NCI-H82 treated with DMSO at 0.1 percent for 48 hours (cell line): ENCODE measurements around the gene CTXND1.
"Not testable (repeated sequence)": the region's sequence is repeated elsewhere in the genome, so short reads cannot be mapped to it uniquely, and the experiment has no call there.

Experiments
- DNase-seq: peaks from one replicate; lab custom pipeline; 2025; ENCODE audit not compliant: unreplicated experiment; lab: John Stamatoyannopoulos, UW

CTXND1 gene

DNA sequence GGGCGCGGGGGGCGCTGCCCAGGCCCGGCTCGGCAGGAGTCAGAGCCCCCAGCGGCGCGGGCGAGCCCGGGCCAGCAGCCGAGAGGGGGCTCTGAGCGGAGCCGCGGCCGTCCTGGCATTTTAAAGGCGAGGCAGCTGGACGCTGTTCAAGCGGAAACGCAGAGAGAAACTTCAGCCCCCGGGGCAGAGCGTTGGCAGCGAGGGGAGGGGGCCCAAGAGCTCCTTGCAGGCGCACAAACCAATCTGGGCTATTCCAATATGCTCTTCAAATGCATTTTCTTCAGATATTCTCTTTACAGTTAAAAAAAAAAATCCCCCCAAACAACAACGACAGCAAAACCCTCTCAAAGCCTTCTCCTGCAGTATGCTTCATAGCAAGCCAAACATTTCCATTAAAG, at the start of gene CTXND1:
TSS of gene CTXND1 (minus strand) at position 93 of the 398 bp plus-strand sequence. CDS start 50,264 bp downstream, outside the sequence.
- DNase-seq = no peak

GRCh38 chr15:80301472-80301871, 49.5 kb upstream of the CTXND1 start:
- DNase-seq = no peak

- not testable (repeated sequence) for DNase-seq
Observed at GRCh38 chr15:80295777-80296176, 43.8 kb upstream of the CTXND1 start.

DNA sequence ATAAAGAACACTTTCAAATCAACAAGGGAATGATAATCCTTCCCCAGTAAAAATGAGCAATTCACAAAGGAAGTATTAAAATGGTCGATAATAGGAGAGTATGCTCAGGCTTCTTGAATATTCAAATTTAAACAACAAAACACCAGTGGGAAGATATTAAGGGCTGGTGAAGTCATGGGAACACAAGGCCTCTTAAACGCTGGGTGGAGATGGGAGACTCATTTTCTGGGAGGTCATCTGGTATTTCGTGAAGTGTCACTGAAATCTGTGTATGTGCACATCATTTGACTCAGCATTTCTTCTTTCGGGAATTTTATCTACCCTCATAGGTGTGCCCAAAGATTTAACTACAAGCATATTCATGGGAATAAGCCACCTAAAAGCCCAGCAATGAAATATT, 40.1 kb upstream of the CTXND1 start:
- DNase-seq = no peak

DNA sequence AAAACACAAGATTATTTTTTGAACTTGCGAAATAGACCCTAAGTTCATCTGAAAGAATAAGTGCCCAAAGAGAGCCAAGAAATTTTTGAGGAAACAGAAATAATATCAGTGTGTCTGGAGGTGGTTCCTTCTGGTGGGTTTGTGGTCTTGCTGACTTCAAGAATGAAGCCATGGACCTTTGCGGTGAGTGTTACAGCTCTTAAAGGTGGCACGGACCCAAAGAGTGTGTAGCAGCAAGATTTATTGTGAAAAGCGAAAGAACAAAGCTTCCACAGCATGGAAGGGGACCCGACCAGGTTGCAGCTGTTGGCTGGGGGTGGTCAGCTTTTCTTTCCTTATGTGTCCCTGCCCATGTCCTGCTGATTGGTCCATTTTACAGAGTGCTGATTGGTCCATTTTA, 38.9 kb upstream of the CTXND1 start:
- DNase-seq = not testable (repeated sequence)

DNA sequence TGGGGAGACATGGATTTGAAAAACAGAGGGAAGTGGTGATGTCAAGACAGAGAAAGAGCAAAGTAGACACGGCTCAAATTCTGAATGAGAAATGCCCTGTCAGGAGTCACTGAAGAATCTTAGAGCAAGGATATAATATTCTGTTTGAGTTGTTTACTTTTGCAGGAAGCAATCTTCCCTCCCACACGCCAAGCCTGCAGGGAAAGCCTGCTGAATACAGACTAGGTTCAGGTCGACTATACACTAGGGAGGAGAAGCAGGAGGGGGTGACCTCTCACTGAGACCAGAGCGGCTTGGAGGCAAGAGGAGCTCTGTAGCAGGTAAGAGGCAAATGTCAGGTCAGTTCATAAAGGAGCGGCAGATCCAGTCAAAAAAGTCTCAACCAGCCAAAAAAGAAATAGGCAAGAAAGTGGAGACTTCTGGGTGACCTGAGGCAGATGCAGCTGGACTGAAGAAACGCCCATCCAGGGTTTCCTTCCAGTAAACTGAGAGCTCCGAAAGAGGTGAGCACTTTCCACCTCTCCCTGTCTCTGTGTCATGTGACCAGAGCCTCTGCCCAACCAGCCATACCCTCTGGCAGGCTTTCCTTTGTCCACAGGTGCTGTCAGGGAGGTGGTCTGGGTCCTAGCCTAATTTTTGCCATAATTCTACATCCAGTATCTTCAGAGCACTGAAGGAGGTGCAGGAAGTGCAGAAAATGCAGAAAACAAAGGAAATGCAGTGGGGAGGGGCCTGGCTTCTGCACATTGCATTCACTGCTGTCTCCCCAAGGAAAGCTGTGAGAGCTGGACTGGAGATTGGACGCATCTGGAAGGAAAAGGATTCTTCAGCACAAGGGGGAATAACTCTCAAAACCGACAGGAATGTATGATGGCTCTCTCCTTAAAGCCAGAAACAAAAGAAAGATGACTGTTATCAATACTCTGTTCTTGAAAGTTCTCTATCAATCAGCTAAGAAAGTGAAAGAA, 37.8 kb upstream of the CTXND1 start:
- no peak for DNase-seq

DNA sequence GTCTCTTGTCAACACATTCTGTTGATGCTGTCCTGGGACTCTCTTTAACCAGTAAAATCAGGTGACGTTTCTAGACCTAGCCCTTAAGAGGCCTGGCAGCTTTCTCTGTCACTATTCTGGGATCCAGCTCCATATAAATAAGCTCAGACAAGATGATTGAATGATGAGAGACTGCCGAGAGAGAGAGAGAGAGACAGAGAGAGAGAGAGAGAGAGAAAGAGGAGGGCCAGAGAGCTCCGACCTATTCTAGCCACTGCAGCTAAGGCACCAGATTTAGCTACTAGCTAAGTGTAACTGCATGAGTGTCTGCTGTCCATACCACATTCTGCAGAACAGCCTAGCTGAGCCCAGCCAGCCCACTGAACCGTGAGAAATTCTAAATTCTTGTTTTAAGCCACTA, 36.1 kb upstream of the CTXND1 start:
- no peak for DNase-seq

DNA sequence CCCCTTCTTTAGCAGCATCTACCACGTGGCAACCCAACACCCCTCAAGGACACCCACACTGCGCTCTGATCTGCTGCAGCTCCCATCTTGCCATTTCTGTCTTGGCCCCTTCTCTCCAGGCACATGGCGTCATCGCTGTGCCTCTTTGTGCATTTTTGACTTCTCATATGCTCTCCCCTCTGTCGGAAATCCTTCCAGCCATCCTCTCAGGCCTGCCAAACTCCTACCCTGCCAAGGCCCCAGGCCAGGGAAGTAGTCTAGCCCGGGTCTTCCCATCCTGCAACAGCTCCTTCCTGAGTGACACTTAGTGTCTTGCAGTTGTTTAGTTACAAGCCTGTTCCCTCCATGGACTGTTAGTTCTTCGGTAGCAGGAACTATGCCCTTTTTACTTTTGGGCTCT, 34.0 kb upstream of the CTXND1 start:
- no peak for DNase-seq

- no peak for DNase-seq
Observed at GRCh38 chr15:80285379-80285778, 33.4 kb upstream of the CTXND1 start.

GRCh38 chr15:80283531-80283930, 31.5 kb upstream of the CTXND1 start:
- no peak for DNase-seq

- no peak for DNase-seq
Observed at GRCh38 chr15:80277147-80277546, 25.1 kb upstream of the CTXND1 start.

DNA sequence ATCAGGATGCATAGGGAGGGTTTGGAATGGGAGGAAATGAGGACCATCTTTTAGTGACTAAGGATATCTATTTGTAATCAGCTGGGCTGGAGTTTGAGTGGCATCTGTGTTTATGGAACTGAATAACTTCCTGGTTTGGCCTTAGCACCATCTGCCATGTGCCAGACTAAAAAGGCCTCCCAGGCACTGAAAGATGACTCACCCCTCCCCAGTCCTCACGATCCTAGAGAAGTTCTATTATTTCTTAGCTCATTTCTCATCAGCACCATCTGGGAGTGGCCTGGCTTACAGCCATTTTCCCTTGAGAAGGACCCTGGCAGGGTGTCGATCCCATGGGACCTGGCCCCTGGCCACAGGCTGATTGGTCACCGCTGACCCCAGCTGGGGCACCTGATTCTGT, 23.9 kb upstream of the CTXND1 start:
- DNase-seq = no peak

- no peak for DNase-seq
Observed at GRCh38 chr15:80274996-80275395, 23.0 kb upstream of the CTXND1 start.

GRCh38 chr15:80274554-80274953, 22.5 kb upstream of the CTXND1 start:
- DNase-seq = no peak

DNA sequence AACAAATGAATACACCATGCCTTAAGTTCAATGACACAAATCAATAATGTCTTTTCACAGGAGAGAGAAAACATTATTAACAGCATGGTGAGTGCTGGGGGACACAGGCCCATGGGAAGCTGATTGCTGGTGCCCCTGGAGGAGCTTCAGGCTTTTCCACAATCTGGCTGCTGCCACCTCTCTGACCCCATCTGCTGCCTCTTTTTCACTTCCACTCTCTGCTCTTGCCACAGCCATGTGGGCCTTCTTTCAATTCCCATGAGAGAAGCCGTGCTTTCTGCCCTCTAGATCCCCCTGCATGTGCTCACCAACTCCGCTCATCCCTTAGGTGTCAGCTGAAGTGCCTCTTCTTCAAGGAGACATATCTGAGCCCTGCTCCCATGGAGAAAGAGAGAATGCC, 21.0 kb upstream of the CTXND1 start:
- no peak for DNase-seq

DNA sequence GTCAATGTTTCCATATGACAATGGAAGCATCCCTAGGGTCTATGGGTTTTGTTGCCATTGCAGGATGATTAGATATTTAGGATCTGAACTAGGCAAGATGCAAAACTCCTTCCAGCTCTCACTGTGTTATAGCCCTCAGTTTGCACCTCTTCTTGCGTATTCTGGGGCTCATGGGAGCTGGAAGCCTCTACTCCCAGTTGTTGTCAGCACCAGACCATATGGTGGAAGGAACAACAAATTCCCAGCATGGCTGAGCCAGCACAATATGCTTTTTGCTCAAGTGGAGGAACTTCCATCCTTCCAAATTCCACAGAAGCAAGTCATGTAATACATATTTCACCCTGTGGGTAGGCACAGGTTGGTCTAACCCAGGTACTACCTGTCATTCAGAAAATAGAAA, 18.5 kb upstream of the CTXND1 start:
- DNase-seq = no peak

DNA sequence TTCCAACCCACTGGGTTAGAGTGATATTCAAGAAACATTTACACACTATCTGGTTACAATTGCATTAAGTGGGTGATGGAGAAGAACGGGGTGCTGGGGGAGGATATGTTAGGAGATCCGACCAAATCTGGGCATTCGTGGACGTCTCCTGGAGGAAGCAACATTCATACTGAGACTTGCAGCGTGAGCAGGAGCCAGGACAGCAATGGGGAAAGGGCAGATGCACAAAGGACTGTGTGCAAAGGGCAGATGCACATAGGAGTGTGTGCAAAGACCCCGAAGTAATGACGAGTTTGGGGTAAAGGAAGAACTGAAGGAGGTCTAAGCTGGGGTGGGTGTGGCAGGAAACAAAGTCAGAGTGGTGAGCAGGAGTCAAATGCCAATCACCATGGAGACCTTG, 16.1 kb upstream of the CTXND1 start:
- DNase-seq = no peak

DNA sequence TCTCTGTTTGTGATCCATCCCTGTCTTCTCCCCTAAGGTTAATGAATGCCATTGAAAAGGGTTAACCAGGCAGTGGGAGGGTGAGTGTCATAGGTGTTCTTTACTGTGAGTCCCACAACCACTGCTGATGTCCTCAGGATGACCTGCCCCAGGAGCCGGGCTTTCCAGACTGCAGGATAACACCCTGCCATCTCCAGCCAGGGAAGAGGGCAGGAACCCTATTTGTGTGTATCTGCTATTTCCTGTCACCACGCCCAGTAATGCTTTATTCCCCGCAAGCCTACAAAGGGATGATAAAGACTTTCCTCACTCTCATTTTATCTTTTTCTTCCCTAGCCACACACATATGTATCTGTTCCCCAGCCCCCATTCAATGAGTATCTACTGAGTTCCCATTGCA, 15.6 kb upstream of the CTXND1 start:
- DNase-seq = no peak

DNA sequence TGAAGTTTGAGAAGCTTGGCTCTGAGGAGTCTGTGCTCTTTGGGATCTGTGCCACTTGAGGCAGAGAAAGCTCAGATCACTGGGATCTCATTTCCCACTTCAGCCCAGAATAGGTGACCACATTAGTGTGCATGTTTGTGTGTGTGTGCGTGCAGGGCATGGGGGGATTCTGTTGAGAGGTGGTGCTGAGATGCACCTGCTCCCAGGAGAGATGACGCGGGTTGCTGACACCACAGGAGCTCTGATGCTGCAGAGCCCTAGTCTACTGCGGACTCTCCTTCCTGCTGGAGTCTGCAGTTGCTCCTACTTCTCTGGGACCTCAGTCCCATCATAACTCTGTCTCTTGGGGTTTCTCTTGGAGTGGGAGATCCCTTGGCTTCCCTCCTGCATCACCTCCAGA, 14.7 kb upstream of the CTXND1 start:
- DNase-seq = no peak

DNA sequence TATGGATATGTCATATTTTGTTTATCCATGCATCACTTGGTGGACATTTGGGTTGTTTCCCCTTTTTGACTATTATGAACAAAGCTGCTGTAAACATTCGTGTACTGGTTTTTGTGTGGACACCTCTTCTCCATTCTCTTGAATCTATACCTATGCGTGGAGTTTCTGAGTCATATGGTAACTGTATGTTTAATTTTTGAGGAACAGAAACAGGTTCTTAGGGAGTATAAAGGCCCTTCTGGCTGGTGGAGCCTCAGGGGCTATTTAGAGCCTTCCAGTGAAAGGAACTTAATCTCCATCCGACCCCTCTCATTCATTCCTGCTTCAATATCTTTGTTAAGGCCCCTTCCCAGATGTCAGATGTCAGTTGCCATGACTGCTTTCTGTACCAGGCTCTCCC, 14.1 kb upstream of the CTXND1 start:
- no peak for DNase-seq

GRCh38 chr15:80265021-80265420, 13.0 kb upstream of the CTXND1 start:
- DNase-seq = no peak

DNA sequence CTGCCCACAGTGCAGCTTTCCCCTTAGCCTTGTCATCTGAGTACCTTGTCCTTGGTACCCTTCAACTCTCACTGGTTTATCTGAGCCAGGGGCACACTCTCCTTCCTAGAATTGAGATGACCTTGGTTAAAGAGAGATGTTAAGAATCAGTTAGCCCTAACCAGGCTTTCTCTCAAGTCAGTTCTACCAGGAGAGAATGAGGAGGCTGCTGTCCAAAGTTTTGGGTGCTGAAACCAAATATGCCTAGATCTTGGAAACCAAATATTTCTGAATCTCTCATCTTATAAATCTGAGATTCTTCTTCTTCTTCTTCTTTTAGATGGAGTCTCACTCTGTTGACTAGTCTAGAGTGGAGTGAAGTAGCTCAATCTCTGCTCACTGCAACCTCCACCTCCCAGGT, 12.0 kb upstream of the CTXND1 start:
- DNase-seq = no peak

GRCh38 chr15:80260551-80260950, 8.5 kb upstream of the CTXND1 start:
- DNase-seq = no peak
